Activated CD4-positive, alpha-beta T cell treated with anti-CD3 and anti-CD28 coated beads for 24 hours (primary cell): ENCODE measurements around the gene OLFML2B.

Experiments used
- DNase-seq, 2 donors: peaks; one replicate each; pipeline ENCODE4 v3.0.0-alpha.2; 2020; ENCODE audit warnings: low read depth in 2 of 2

The OLFML2B gene

GRCh38 chr1:162006081-162006480, 17.6 kb downstream of the OLFML2B start:
- no peak for DNase-seq

GRCh38 chr1:162004441-162004950, 19.2 kb downstream of the OLFML2B start:
- DNase-seq = no peak

GRCh38 chr1:162003830-162004215, 19.8 kb downstream of the OLFML2B start:
- DNase-seq = no peak

GRCh38 chr1:162003061-162003829, 20.4 kb downstream of the OLFML2B start:
- DNase-seq = no peak

- DNase-seq = no peak
These were observed 23.6 kb downstream of the OLFML2B start for GRCh38 chr1:162000053-162000420.

- no peak for DNase-seq
These were observed 24.2 kb downstream of the OLFML2B start for GRCh38 chr1:161999301-162000052.

GRCh38 chr1:161998811-161999210, 24.9 kb downstream of the OLFML2B start:
- no peak for DNase-seq

- no peak for DNase-seq
These were observed 26.5 kb downstream of the OLFML2B start for GRCh38 chr1:161997152-161997551.

GRCh38 chr1:161994175-161994668, 29.4 kb downstream of the OLFML2B start:
- no peak for DNase-seq

- no peak for DNase-seq
These were observed 30.1 kb downstream of the OLFML2B start for GRCh38 chr1:161993576-161993975.

GRCh38 chr1:161989786-161990185, 33.9 kb downstream of the OLFML2B start:
- no peak for DNase-seq

GRCh38 chr1:161989108-161989507, 34.6 kb downstream of the OLFML2B start:
- DNase-seq = no peak

- no peak for DNase-seq
These were observed 35.3 kb downstream of the OLFML2B start for GRCh38 chr1:161988413-161988812.

- no peak for DNase-seq
These were observed 35.8 kb downstream of the OLFML2B start for GRCh38 chr1:161987872-161988271.

- no peak for DNase-seq
These were observed 36.4 kb downstream of the OLFML2B start for GRCh38 chr1:161987303-161987702.

GRCh38 chr1:161986328-161986727, 37.3 kb downstream of the OLFML2B start:
- DNase-seq = no peak

GRCh38 chr1:161985301-161985822, 38.3 kb downstream of the OLFML2B start:
- no peak for DNase-seq

- DNase-seq = no peak
These were observed 39.9 kb downstream of the OLFML2B start for GRCh38 chr1:161983725-161984124.

- no peak for DNase-seq
These were observed 40.8 kb downstream of the OLFML2B start for GRCh38 chr1:161982917-161983316.

GRCh38 chr1:161982507-161982895, 41.2 kb downstream of the OLFML2B start:
- DNase-seq = no peak

- no peak for DNase-seq
These were observed 41.7 kb downstream of the OLFML2B start for GRCh38 chr1:161981735-161982506.

GRCh38 chr1:161981126-161981525, 42.5 kb downstream of the OLFML2B start:
- no peak for DNase-seq
